Measurements from ENCODE around the gene DOCK9.

Gene DOCK9

GRCh38 chr13:98786023-98786422 is 191.8 kb downstream of the DOCK9 start:
- in situ Hi-C loops (cut with MboI; ENCODE audit: low sequenced_read_pairs, unreplicated experiment), result no loop called here
- DNase-seq (ENCODE audit: low spot score), result no peak
- no peak for TF ChIP-seq CTCF (IDR thresholded peaks at IDR 0.05; ENCODE audit: borderline replicate concordance, control extremely low read depth, extremely low read depth, insufficient read depth, missing control alignments)

- in situ Hi-C loops (cut with MboI; ENCODE audit: low sequenced_read_pairs, unreplicated experiment), result no loop called here
- no peak for DNase-seq (ENCODE audit: low spot score)
- no peak for TF ChIP-seq CTCF (IDR thresholded peaks at IDR 0.05; ENCODE audit: borderline replicate concordance, control extremely low read depth, extremely low read depth, insufficient read depth, missing control alignments)
These were observed 192.5 kb downstream of the DOCK9 start for GRCh38 chr13:98785405-98785804.

GRCh38 chr13:98784666-98785065 is 193.2 kb downstream of the DOCK9 start:
- DNase-seq (ENCODE audit: low spot score), result no peak
- no peak for TF ChIP-seq CTCF (IDR thresholded peaks at IDR 0.05; ENCODE audit: borderline replicate concordance, control extremely low read depth, extremely low read depth, insufficient read depth, missing control alignments)
- in situ Hi-C loops (cut with MboI; ENCODE audit: low sequenced_read_pairs, unreplicated experiment), result no loop called here

DNA sequence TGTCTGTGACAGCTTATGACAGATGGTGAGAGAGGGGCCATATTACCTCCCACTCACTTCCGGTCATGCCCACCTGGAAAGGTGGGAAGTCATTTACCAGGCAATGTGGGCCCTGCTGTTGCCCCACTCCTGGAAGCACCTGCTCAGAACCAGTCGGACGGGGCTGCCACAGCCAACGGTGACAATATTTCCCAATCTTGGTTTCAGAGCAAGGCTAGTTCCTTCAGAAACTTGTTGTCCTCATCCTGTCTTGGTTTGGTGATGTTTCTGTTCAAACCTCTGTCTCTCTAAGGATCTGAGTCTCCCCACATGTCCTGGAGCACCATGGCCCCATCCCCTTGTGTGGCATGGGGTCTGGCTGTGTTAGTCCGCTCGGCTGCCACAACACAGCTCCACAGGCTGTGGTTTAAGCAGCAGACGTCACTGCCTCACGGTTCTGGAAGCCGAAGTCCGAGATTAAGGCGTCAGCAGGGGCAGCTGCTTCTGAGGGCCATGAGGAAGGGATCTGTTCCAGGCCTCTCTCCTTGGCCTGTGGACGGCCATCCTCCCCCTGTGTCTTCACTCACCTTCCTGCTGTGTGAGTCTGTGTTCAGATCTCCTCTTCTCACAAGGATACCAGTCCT is 193.9 kb downstream of the DOCK9 start:
- TF ChIP-seq CTCF (IDR thresholded peaks at IDR 0.05; ENCODE audit: borderline replicate concordance, control extremely low read depth, extremely low read depth, insufficient read depth, missing control alignments), result no peak
- in situ Hi-C loops (cut with MboI; ENCODE audit: low sequenced_read_pairs, unreplicated experiment), result no loop called here
- no peak for DNase-seq (ENCODE audit: low spot score)

- DNase-seq (ENCODE audit: low spot score), result no peak
- in situ Hi-C loops (cut with MboI; ENCODE audit: low sequenced_read_pairs, unreplicated experiment), result no loop called here
- no peak for TF ChIP-seq CTCF (IDR thresholded peaks at IDR 0.05; ENCODE audit: borderline replicate concordance, control extremely low read depth, extremely low read depth, insufficient read depth, missing control alignments)
These were observed 195.2 kb downstream of the DOCK9 start for GRCh38 chr13:98782654-98783053.

DNA sequence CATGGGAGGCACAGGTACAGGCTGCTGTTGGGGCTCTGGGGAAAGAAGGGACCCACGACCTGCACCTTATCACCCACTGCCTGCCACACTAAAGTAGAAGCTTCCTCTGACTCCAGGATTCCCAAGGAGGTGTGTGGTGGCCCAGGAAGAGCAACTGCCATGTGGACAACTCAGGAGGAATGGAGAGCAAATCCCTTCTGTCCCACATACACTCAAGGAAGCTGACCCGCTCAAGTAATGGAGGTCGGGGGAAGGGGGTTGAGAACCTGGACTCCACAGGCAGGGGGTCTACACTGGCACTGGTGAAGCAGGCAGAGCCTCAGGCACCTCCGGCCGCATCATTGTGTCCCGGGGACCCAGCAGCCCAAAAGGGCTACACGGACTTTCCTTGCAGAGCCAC is 196.0 kb downstream of the DOCK9 start:
- no peak for DNase-seq (ENCODE audit: low spot score)
- in situ Hi-C loops (cut with MboI; ENCODE audit: low sequenced_read_pairs, unreplicated experiment), result no loop called here
- no peak for TF ChIP-seq CTCF (IDR thresholded peaks at IDR 0.05; ENCODE audit: borderline replicate concordance, control extremely low read depth, extremely low read depth, insufficient read depth, missing control alignments)
